HG03442 (cell line): ENCODE measurements around the gene MYO1E.

ENCODE experiments used
- ATAC-seq: cut with Tn5 transposase; IDR thresholded peaks from one replicate; pipeline ENCODE4 v1.9.1; 2021; ENCODE audit warnings: mild to moderate bottlenecking, moderate library complexity; ENCODE audit not compliant: unreplicated experiment

Gene MYO1E

GRCh38 chr15:59105854-59106253, 266.8 kb downstream of the MYO1E start:
- no peak for ATAC-seq

GRCh38 chr15:59104912-59105732, 267.5 kb downstream of the MYO1E start, which contains the start of gene CCNB2:
CCNB2 (plus strand) TSS chr15:59105146; CDS start chr15:59105269, 123 bp downstream.
- ATAC-seq, result peak; percentile 95

- ATAC-seq, result no peak
Observed at GRCh38 chr15:59104602-59104911, 268.1 kb downstream of the MYO1E start.

GRCh38 chr15:59099162-59099685, 273.4 kb downstream of the MYO1E start:
- ATAC-seq, result no peak

- no peak for ATAC-seq
Observed at GRCh38 chr15:59096429-59096828, 276.2 kb downstream of the MYO1E start.

- no peak for ATAC-seq
Observed at GRCh38 chr15:59094077-59094476, 278.6 kb downstream of the MYO1E start.

GRCh38 chr15:59087731-59088130, 284.9 kb downstream of the MYO1E start:
- ATAC-seq, result no peak
